Breast epithelium (tissue), 4 donors: ENCODE data around the gene FAM120A. TPM values are rescaled to one million over a fixed set of nuclear protein-coding genes. Genes with fewer than 3 reads are reported as not detected.
"Not testable (repeated sequence)": the region's sequence is repeated elsewhere in the genome, so short reads cannot be mapped to it uniquely, and the experiment has no call there.

Experiments used
- DNase-seq, 2 donors: peaks; one replicate each; pipeline ENCODE4 v3.0.0-alpha.2; 2019; ENCODE audit warnings: low spot score in 2 of 2
- H3K27ac ChIP-seq, 2 donors: fragments of 200-600 bp; sonication (generic) in 1 of 2; one replicate each; pipeline ENCODE4 v1.5.1; 2016 to 2019; ENCODE audit warnings: mild to moderate bottlenecking in 1 of 2
- H3K27me3 ChIP-seq, 2 donors: fragments of 200-600 bp; sonication (generic) in 1 of 2; one replicate each; pipeline versions ENCODE4 v1.5.1 to v1.6.0; 2017 to 2019; ENCODE audit warnings: control low read depth in 1 of 2, mild to moderate bottlenecking in 1 of 2
- H3K36me3 ChIP-seq: fragments of 200-600 bp; one replicate; pipeline ENCODE4 v1.5.1; 2019
- H3K4me1 ChIP-seq, 2 donors: fragments of 200-600 bp; sonication (generic); one replicate each; pipeline ENCODE4 v1.5.1; 2016 to 2019; ENCODE audit warnings: control low read depth in 1 of 2
- H3K4me3 ChIP-seq, 3 donors: fragments of 200-600 bp; sonication (generic); 1 replicate in 2 of 3; 2 replicates in 1 of 3; pipeline ENCODE4 v1.5.1; 2016 to 2019; ENCODE audit warnings: mild to moderate bottlenecking in 3 of 3, moderate library complexity in 2 of 3
- H3K9me3 ChIP-seq, 2 donors: fragments of 200-600 bp; sonication (generic) in 1 of 2; one replicate each; pipeline ENCODE4 v1.5.1; 2016 to 2019; ENCODE audit warnings: control low read depth in 1 of 2
- POLR2A ChIP-seq: fragments of 450-650 bp; IDR thresholded peaks from one replicate; pipeline ENCODE4 v1.6.1; 2016; ENCODE audit warnings: antibody characterized with exemption, mild to moderate bottlenecking, moderate library complexity
- POLR2AphosphoS5 ChIP-seq, 3 donors: sonication (generic); formaldehyde crosslinking; IDR thresholded peaks; one replicate each; pipeline ENCODE4 v1.6.1; 2017; ENCODE audit warnings: antibody characterized with exemption in 3 of 3
- intact Hi-C: fragments of 100-400 bp; cut with DNase I; formaldehyde crosslinking; loops from one replicate; pipeline ENCODE4 v1.15.1; 2023; ENCODE audit warnings: low total_unique reads
- total RNA-seq, 3 donors: library from RNA; depleted of rRNA; stranded (reverse); fragments of >200 nt; gene quantifications; one replicate each; pipeline ENCODE4 v1.1.0, GENCODE V29; 2016
- TF ChIP-seq, protein P1 (sequence below), 3 donors: fragments of 450-650 bp; IDR thresholded peaks; one replicate each; pipeline ENCODE4 v1.5.1; 2016 to 2017; ENCODE audit warnings: antibody characterized with exemption in 3 of 3, mild to moderate bottlenecking in 3 of 3, moderate library complexity in 3 of 3

The FAM120A gene
- total RNA-seq, 3 donors from 2014 or later = 71.0 to 103 (median 89.6) TPM

DNA sequence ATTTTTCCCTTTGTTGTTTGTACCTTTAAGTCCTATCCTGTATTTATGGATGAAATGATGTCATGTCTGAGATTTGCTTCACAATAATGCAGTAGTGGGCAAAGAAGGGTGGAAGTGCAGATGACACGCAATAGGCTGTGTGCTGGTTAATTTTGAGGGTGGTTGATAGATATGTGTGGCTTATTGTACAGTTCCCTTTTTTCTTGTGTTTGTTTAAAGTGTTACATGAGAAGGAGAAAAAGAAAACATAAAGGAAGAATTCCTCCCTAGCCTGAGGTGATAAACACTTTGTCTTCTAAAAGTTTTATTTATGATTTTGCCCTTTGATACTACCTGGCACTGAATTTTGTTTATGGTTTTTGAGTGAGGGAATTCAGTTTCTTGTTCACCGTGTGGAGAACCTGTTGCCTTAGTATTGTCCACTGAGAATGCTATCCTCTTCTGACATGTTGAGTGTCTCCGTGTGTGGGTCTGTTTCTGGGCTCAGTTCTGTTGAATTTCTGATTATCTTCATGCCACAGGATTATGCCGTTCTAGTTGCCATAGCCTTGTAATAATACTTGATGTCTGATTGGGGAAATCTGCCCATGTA is 54.2 kb downstream of the FAM120A start:
- intact Hi-C loops = no loop called here
- Histone ChIP-seq H3K27ac (peak overlapping the region; percentile 48 to 64), H3K9me3 (no peaks in the 10 kb centered on the region), H3K4me3 (no peak overlapping the region), H3K27me3 (no peaks in the 10 kb centered on the region), H3K4me1 (peaks cover 0 to 7% of the 10 kb centered on the region in 2 donors), H3K36me3 (no peaks in the 10 kb centered on the region)
- TF ChIP-seq POLR2AphosphoS5 (IDR thresholded peaks at IDR 0.05) = no peak
- no peak for TF ChIP-seq POLR2A
- TF ChIP-seq, protein P1, sequence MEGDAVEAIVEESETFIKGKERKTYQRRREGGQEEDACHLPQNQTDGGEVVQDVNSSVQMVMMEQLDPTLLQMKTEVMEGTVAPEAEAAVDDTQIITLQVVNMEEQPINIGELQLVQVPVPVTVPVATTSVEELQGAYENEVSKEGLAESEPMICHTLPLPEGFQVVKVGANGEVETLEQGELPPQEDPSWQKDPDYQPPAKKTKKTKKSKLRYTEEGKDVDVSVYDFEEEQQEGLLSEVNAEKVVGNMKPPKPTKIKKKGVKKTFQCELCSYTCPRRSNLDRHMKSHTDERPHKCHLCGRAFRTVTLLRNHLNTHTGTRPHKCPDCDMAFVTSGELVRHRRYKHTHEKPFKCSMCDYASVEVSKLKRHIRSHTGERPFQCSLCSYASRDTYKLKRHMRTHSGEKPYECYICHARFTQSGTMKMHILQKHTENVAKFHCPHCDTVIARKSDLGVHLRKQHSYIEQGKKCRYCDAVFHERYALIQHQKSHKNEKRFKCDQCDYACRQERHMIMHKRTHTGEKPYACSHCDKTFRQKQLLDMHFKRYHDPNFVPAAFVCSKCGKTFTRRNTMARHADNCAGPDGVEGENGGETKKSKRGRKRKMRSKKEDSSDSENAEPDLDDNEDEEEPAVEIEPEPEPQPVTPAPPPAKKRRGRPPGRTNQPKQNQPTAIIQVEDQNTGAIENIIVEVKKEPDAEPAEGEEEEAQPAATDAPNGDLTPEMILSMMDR (IDR thresholded peaks at IDR 0.05) = no peak
- DNase-seq = no peak

DNA sequence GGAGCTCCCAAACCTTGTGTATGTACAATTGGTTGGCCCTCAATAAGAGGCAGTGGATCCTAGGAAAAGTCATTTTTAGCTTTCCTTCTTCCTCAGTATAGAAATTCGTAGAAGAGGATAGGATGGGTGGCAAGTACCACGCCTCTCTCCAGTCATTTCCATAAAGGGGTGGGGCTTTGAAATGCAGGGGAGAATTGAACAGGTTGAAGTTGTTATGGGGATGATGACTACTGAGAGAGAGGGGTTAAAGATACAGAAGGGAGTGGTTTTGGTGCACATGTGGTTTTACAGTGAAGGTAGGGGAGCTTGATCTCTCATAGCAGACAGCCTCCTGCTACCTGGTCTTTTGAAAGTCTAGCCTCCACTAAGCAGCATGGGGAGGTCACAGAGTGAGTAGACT is 56.3 kb downstream of the FAM120A start:
- intact Hi-C loops = no loop called here
- no peaks in the 10 kb centered on the region for H3K27me3 ChIP-seq
- H3K4me3 ChIP-seq = no peak overlapping the region
- TF ChIP-seq POLR2A = no peak
- TF ChIP-seq, protein P1 (IDR thresholded peaks at IDR 0.05) = no peak
- TF ChIP-seq POLR2AphosphoS5 (IDR thresholded peaks at IDR 0.05) = no peak
- DNase-seq = no peak
- H3K9me3 ChIP-seq = no peaks in the 10 kb centered on the region
- H3K27ac ChIP-seq = no peak overlapping the region
- no peaks in the 10 kb centered on the region for H3K36me3 ChIP-seq
- H3K4me1 ChIP-seq = no peaks in the 10 kb centered on the region

DNA sequence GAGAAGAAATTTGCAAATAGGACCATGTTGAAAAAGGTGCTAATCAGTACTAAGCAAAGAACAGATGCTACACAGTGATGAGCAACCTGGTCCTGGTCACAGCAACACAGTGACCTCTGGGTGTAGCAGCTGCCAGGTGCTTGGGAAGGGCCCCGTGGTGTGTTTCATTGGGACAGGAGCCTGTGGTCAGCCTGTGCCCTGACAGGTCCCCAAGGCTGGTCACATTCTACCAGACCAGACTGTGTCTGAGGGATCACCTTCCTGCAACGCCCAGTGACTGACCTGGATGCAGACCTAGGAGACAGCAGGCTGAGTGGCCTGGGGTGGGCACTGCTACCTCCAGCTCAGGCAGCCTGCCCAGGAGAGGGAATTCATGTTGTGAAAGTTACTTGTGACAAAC is 56.7 kb downstream of the FAM120A start:
- no peaks in the 10 kb centered on the region for H3K27me3 ChIP-seq
- no peaks in the 10 kb centered on the region for H3K4me1 ChIP-seq
- intact Hi-C loops = no loop called here
- DNase-seq = no peak
- no peaks in the 10 kb centered on the region for H3K36me3 ChIP-seq
- no peak overlapping the region for H3K27ac ChIP-seq
- TF ChIP-seq POLR2A = no peak
- TF ChIP-seq, protein P1 (IDR thresholded peaks at IDR 0.05) = no peak
- TF ChIP-seq POLR2AphosphoS5 (IDR thresholded peaks at IDR 0.05) = no peak
- H3K4me3 ChIP-seq = no peak overlapping the region
- no peaks in the 10 kb centered on the region for H3K9me3 ChIP-seq

DNA sequence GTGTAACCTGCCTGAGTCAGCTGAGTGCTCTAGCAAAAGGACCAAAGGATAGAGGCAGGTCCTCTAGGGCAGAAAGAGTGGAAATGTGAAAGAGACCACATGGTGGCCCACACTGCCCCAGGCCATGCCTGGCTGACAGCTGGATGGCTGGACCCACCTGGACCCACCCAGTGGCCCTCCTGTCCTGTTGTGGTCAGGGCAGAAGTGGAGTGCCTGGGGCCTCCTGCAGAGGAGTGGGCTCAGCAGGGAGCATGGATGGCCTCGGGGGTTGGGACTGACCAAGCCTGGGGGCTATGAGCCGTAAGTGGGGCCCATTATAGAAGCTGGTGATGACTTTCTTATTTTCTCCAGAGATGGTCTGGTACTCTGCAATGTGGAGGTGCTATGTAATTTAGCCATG is 57.6 kb downstream of the FAM120A start:
- intact Hi-C loops = no loop called here
- DNase-seq = no peak
- Histone ChIP-seq H3K4me1 (no peaks in the 10 kb centered on the region), H3K4me3 (no peak overlapping the region), H3K36me3 (no peaks in the 10 kb centered on the region), H3K9me3 (no peaks in the 10 kb centered on the region), H3K27me3 (no peaks in the 10 kb centered on the region), H3K27ac (no peak overlapping the region)
- TF ChIP-seq, protein P1 (IDR thresholded peaks at IDR 0.05) = no peak
- no peak for TF ChIP-seq POLR2A
- no peak for TF ChIP-seq POLR2AphosphoS5 (IDR thresholded peaks at IDR 0.05)

DNA sequence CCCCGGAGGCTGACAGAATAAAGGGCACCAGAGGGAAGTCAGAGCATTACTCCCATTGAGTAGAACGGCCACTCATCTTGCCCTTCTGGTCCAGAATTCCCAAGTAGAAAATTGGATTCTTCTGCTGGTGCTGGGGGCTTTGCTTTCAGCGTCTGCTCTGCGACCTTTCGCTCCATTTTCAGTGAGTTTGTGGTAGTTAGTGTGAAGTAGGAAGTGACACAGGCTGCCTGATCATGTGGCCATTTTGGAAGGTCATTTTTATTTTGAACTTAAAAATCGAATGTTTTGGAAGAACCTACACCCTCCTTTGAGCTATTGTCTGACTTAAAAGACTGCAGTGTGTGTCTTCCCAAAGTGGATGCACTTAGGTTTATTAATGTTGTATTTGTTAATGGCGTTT is 58.6 kb downstream of the FAM120A start:
- TF ChIP-seq, protein P1 (IDR thresholded peaks at IDR 0.05) = no peak
- no peak for TF ChIP-seq POLR2AphosphoS5 (IDR thresholded peaks at IDR 0.05)
- no peak for TF ChIP-seq POLR2A
- Histone ChIP-seq H3K27ac (no peak overlapping the region), H3K4me1 (no peaks in the 10 kb centered on the region), H3K9me3 (no peaks in the 10 kb centered on the region), H3K4me3 (no peak overlapping the region), H3K27me3 (no peaks in the 10 kb centered on the region), H3K36me3 (no peaks in the 10 kb centered on the region)
- DNase-seq = no peak
- intact Hi-C loops = no loop called here

DNA sequence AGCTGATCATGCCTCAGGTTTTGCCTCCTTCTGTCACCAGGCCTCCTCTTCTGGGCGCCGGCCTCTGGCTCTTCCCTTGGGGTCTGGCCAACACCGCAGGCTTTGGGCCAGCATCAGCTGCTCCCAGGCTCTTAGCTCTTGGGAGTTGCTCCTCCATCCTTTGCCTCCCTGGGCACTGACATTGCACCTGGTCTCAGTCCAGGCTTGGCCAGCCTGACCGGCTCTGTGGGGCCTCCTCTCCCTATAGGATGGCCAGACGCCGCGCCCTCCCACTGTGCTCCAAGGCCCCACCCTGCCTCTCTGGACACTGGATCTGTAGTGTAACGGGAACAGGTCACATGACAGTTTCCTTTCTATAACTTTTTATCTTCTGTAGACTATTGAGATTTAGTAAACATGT is 59.7 kb downstream of the FAM120A start:
- H3K9me3 ChIP-seq, H3K36me3 ChIP-seq, intact Hi-C loops, DNase-seq, H3K4me1 ChIP-seq, H3K27me3 ChIP-seq, H3K4me3 ChIP-seq: not testable (repeated sequence)
- peak overlapping the region in 1 of 2 donors; percentile 7 for H3K27ac ChIP-seq

DNA sequence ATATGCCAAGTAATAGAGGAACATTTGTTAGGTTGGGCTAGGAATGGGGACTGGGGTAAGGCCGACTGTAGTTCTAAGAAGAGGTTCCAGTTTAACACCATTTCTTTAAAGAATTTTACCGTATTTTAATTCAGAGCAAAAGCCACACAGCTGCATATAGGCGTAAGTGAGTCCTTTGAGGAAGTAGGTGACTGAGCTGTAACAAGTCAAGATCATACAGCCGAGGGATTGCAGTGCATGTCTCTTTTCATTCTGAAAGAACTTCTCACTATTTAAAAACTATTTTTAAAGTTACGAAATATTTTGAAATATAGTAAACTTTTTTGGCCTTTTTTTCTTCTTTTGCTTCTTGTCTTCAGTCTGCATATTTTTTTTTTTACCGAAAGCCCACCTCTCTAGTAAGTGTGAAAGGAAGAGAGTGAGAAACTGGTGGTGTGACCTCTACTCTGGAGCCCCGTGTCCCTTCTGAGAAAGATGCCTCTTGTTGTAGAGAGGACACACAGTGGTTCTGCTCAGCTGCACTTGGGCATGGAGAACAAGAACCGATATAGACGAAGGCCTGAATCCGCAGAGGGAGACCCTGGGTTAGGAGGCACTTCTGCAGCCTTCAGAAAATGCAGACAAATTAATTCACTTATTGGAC is 60.8 kb downstream of the FAM120A start:
- H3K4me3 ChIP-seq, H3K27me3 ChIP-seq, DNase-seq, H3K9me3 ChIP-seq, H3K27ac ChIP-seq, intact Hi-C loops, H3K4me1 ChIP-seq, H3K36me3 ChIP-seq: not testable (repeated sequence)
